Measurements from ENCODE around the gene LMTK2.

DNA sequence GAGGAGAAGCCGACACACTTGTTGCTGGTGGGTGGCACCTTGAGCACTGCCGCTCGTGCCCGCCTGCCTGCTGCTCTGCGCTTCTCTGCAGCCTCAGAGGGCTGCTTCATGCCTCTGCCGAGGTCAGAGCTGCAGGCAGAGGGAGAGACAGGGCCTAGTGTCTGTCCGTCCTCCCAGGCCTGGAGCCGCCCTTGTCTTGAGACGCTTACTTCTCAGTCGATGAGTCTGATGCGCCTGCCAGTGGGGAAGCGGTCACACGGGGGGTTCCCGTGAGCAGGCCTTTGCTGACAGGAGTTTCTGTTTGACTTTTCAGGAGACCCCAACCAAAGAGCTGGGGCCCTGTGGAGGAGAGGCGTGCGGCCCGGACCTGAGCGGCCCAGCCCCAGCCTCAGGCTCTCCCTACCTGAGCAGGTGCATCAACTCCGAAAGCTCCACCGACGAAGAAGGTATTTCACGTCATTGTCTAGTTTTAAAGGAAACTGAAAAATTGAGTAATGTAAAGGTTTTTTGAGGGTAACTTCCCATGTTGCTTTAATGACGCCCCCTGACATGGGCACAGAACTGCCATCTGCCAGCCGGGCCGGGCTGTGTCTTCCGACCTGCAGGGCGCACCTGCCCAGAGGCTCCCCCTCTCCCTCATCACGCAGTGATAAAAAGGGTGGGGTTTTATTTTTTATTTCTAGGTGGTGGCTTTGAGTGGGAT lies 96.8 kb downstream of the LMTK2 start:
- TF ChIP-seq GATA3 (IDR thresholded peaks at IDR 0.05; ENCODE audit: low read depth, low read length), result no peak
- TF ChIP-seq GATA2 (IDR thresholded peaks at IDR 0.05; ENCODE audit: low read depth, low read length), result no peak

All from SH-SY5Y (cell line).